ENCODE measurements around the gene TMEM132E.

DNA sequence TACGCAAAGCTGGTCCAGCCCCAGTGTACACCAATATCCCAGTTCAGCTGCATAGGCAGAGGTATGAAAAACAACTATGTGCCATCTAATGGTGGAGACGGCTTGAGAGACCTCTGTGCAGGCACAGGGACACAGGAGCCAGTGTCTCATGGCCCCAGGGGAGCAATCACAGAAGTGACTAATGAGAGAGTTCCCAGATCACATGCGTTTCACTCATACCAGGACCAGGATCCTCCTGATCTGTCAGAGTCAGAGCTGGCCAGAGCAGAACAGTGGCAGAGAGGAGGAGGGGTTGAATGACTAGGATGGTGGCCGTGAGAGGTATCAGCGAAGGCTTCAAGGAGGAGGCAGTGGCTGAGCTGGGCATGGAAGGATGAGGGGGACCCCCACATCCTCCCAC lies 41.1 kb downstream of the TMEM132E start:
- TF ChIP-seq, protein P1, sequence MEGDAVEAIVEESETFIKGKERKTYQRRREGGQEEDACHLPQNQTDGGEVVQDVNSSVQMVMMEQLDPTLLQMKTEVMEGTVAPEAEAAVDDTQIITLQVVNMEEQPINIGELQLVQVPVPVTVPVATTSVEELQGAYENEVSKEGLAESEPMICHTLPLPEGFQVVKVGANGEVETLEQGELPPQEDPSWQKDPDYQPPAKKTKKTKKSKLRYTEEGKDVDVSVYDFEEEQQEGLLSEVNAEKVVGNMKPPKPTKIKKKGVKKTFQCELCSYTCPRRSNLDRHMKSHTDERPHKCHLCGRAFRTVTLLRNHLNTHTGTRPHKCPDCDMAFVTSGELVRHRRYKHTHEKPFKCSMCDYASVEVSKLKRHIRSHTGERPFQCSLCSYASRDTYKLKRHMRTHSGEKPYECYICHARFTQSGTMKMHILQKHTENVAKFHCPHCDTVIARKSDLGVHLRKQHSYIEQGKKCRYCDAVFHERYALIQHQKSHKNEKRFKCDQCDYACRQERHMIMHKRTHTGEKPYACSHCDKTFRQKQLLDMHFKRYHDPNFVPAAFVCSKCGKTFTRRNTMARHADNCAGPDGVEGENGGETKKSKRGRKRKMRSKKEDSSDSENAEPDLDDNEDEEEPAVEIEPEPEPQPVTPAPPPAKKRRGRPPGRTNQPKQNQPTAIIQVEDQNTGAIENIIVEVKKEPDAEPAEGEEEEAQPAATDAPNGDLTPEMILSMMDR (tag by site-specific recombination; IDR thresholded peaks at IDR 0.05): no peak
- no peak for TF ChIP-seq BCL11B (tag by site-specific recombination; IDR thresholded peaks at IDR 0.05; ENCODE audit: low read depth)
- no peak for TF ChIP-seq ZNF302 (tag by site-specific recombination; IDR thresholded peaks at IDR 0.05; ENCODE audit: low read depth)
- TF ChIP-seq ZNF211 (tag by site-specific recombination; IDR thresholded peaks at IDR 0.05; ENCODE audit: low read depth): no peak
- TF ChIP-seq, protein P2, sequence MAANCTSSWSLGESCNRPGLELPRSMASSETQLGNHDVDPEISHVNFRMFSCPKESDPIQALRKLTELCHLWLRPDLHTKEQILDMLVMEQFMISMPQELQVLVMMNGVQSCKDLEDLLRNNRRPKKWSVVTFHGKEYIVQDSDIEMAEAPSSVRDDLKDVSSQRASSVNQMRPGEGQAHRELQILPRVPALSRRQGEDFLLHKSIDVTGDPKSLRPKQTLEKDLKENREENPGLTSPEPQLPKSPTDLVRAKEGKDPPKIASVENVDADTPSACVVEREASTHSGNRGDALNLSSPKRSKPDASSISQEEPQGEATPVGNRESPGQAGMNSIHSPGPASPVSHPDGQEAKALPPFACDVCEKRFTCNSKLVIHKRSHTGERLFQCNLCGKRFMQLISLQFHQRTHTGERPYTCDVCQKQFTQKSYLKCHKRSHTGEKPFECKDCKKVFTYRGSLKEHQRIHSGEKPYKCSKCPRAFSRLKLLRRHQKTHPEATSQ (tag by site-specific recombination; IDR thresholded peaks at IDR 0.05): no peak

Data from HEK293 (cell line).